Inflammatory macrophage treated with lipopolysaccharide for 4 hours (primary cell): ENCODE measurements around the gene TRMT11.

ENCODE experiments used
- DNase-seq: peaks from one replicate; pipeline ENCODE4 v3.0.0-alpha.2; 2020

The TRMT11 gene

GRCh38 chr6:126077810-126078776 lies 91.8 kb downstream of the TRMT11 start:
- no peak for DNase-seq

DNA sequence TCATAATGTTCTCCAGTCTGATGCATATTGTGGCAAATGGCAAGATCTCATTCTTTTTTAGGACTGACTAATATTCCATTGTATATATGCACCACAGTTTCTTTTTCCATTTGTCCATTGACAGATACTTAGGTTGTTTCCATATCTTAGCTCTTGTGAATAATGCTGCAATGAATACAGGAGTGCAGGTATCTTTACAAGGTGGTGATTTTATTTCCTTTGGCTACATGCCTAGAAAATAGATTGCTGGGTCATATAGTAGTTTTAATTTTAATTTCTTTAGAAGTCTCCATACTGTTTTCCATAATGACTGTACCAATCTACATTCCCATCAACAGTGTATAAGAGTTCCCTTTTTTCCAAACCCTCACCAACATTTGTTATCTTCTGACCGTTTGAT lies 97.5 kb downstream of the TRMT11 start:
- DNase-seq: no peak

DNA sequence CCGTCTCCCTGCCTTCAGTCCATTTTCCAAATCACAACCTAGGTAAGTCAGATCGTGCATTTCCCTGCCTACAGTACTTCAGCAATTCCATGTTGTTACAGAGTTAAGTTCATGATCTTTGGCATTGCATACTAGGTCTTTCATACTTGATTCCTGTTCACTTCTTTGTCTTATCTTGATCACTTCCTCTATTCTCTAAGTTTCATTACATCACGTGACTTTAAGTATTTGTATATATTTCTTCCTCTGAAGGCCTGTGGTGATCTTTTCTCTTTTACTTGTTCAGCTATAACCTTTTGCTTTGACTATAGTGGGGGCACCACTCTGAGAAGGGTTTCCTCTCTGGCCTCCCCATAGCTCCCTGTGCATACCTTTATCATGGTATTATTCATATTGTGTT lies 100.2 kb downstream of the TRMT11 start:
- no peak for DNase-seq
